Skeletal muscle satellite cell (primary cell): ENCODE measurements around the gene SARS2.

Experiments
- H3K27me3 ChIP-seq: 2 replicates; pipeline ENCODE4 v1.7.0; 2013; ENCODE audit warnings: low read length; ENCODE audit not compliant: control insufficient read depth, insufficient read depth
- H3K36me3 ChIP-seq: 2 replicates; pipeline ENCODE4 v1.7.0; 2013; ENCODE audit warnings: mild to moderate bottlenecking, control low read depth, low read length; ENCODE audit not compliant: insufficient read depth
- H3K4me1 ChIP-seq: 2 replicates; pipeline ENCODE4 v1.7.0; 2013; ENCODE audit warnings: low read length; ENCODE audit not compliant: control insufficient read depth, insufficient read depth
- H3K4me2 ChIP-seq: 2 replicates; pipeline ENCODE4 v1.7.0; 2013; ENCODE audit warnings: mild to moderate bottlenecking, low read length
- H3K4me3 ChIP-seq: 2 replicates; pipeline ENCODE4 v1.7.0; 2013; ENCODE audit warnings: low read length
- H3K9ac ChIP-seq: 2 replicates; pipeline ENCODE4 v1.7.0; 2013; ENCODE audit warnings: mild to moderate bottlenecking, low read depth, low read length, moderate library complexity
- H3K9me3 ChIP-seq: replicated peaks from 2 replicates; pipeline ENCODE4 v1.7.0; 2013; ENCODE audit warnings: mild to moderate bottlenecking, control low read depth, low read length

Gene SARS2

DNA sequence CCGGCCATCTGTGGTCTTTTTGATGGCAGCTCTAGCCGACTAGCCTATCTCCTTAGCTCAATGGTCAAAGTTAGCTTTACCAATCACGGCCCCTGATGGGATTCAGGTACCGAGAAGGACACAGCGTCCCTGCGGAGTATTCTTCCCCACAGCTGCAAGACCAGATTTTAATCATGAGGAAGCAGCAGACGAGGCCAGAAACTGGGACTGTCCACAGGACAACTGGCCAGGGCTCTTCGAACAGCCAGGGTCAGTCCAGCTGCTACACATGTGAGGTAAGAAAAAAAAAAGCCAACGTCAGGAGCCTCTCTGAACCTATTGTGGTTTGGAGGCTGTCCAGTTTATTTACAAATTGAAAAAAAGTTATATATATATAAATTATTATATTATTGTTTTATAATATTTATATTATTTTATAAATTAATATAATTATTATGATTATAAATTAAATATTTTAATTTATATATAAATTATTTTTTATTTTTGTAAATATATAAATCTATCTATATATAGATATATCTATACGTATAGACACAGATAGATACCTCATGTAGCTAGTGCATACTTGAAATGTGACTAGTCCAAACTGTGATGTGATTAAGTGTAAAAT is 63.3 kb downstream of the SARS2 start:
- Histone ChIP-seq H3K4me1 (peaks cover 12% of the 10 kb centered on the region), H3K27me3 (no peaks in the 10 kb centered on the region), H3K9me3 (no peaks in the 10 kb centered on the region), H3K9ac (no peak overlapping the region), H3K4me2 (no peak overlapping the region), H3K4me3 (no peak overlapping the region), H3K36me3 (no peaks in the 10 kb centered on the region)
